ENCODE results near the gene GSTT2B. TPM values are rescaled to one million over a fixed set of nuclear protein-coding genes. Genes with fewer than 3 reads are reported as not detected.
"Not testable (repeated sequence)": the region's sequence is repeated elsewhere in the genome, so short reads cannot be mapped to it uniquely, and the experiment has no call there.

Gene GSTT2B
- polyA plus RNA-seq, 1 donor: 4.6 TPM

- H3K4me3 ChIP-seq (ENCODE audit: low read length); H3K9me3 ChIP-seq (ENCODE audit: control insufficient read depth, low read depth, low read length); H3K27ac ChIP-seq (ENCODE audit: low read length); DNase-seq; H3K4me1 ChIP-seq (ENCODE audit: control insufficient read depth, insufficient read depth, low read length); H3K27me3 ChIP-seq (ENCODE audit: control insufficient read depth, insufficient read depth, low read length): not testable (repeated sequence)
- peaks cover 22% of the 10 kb centered on the region for H3K36me3 ChIP-seq (ENCODE audit: control insufficient read depth, insufficient read depth, low read length)
- no CpG with 5 or more reads among the region's 30 CpGs for WGBS (ENCODE audit: insufficient coverage, low lambda C conversion rate)
Measured at GRCh38 chr22:23966568-23966967, 5.6 kb upstream of the GSTT2B start, which contains the start of gene DDTL. DDTL (plus strand) TSS chr22:23966888; CDS start chr22:23966915, 27 bp downstream.

GRCh38 chr22:23966094-23966493 is 5.1 kb upstream of the GSTT2B start:
- H3K27me3 ChIP-seq (ENCODE audit: control insufficient read depth, insufficient read depth, low read length); H3K4me3 ChIP-seq (ENCODE audit: low read length); H3K27ac ChIP-seq (ENCODE audit: low read length); H3K9me3 ChIP-seq (ENCODE audit: control insufficient read depth, low read depth, low read length); H3K4me1 ChIP-seq (ENCODE audit: control insufficient read depth, insufficient read depth, low read length); DNase-seq: not testable (repeated sequence)
- no CpG with 5 or more reads among the region's 18 CpGs for WGBS (ENCODE audit: insufficient coverage, low lambda C conversion rate)
- H3K36me3 ChIP-seq (ENCODE audit: control insufficient read depth, insufficient read depth, low read length): peaks cover 17% of the 10 kb centered on the region

- 13% methylated on average over 3 of the region's 12 CpGs for WGBS (ENCODE audit: insufficient coverage, low lambda C conversion rate)
- not testable (repeated sequence) for H3K27ac ChIP-seq (ENCODE audit: low read length); H3K4me1 ChIP-seq (ENCODE audit: control insufficient read depth, insufficient read depth, low read length); H3K36me3 ChIP-seq (ENCODE audit: control insufficient read depth, insufficient read depth, low read length); H3K9me3 ChIP-seq (ENCODE audit: control insufficient read depth, low read depth, low read length); H3K27me3 ChIP-seq (ENCODE audit: control insufficient read depth, insufficient read depth, low read length); H3K4me3 ChIP-seq (ENCODE audit: low read length)
- DNase-seq: peak; percentile 56 to 66
Measured at GRCh38 chr22:23956301-23956900, 4.6 kb downstream of the GSTT2B start.

- not testable (repeated sequence) for H3K4me3 ChIP-seq (ENCODE audit: low read length); H3K9me3 ChIP-seq (ENCODE audit: control insufficient read depth, low read depth, low read length); DNase-seq; H3K4me1 ChIP-seq (ENCODE audit: control insufficient read depth, insufficient read depth, low read length); H3K27me3 ChIP-seq (ENCODE audit: control insufficient read depth, insufficient read depth, low read length); H3K36me3 ChIP-seq (ENCODE audit: control insufficient read depth, insufficient read depth, low read length); H3K27ac ChIP-seq (ENCODE audit: low read length)
- WGBS (ENCODE audit: insufficient coverage, low lambda C conversion rate): no CpG with 5 or more reads among the region's 8 CpGs
Measured at GRCh38 chr22:23955886-23956285, 5.1 kb downstream of the GSTT2B start.

- no CpG with 5 or more reads among the region's 6 CpGs for WGBS (ENCODE audit: insufficient coverage, low lambda C conversion rate)
Measured at GRCh38 chr22:23954991-23955305, 6.0 kb downstream of the GSTT2B start.

GRCh38 chr22:23954193-23954990 is 6.6 kb downstream of the GSTT2B start:
- H3K27ac ChIP-seq (ENCODE audit: low read length); H3K9me3 ChIP-seq (ENCODE audit: control insufficient read depth, low read depth, low read length); H3K36me3 ChIP-seq (ENCODE audit: control insufficient read depth, insufficient read depth, low read length); H3K27me3 ChIP-seq (ENCODE audit: control insufficient read depth, insufficient read depth, low read length); DNase-seq; H3K4me1 ChIP-seq (ENCODE audit: control insufficient read depth, insufficient read depth, low read length); H3K4me3 ChIP-seq (ENCODE audit: low read length): not testable (repeated sequence)
- WGBS (ENCODE audit: insufficient coverage, low lambda C conversion rate): no CpG with 5 or more reads among the region's 8 CpGs

More at GRCh38 chr22:23954991-23955305, 6.0 kb downstream of the GSTT2B start:
- not testable (repeated sequence) for H3K4me3 ChIP-seq (ENCODE audit: low read length); H3K4me1 ChIP-seq (ENCODE audit: control insufficient read depth, insufficient read depth, low read length); H3K27me3 ChIP-seq (ENCODE audit: control insufficient read depth, insufficient read depth, low read length); H3K36me3 ChIP-seq (ENCODE audit: control insufficient read depth, insufficient read depth, low read length); DNase-seq; H3K9me3 ChIP-seq (ENCODE audit: control insufficient read depth, low read depth, low read length); H3K27ac ChIP-seq (ENCODE audit: low read length)

GRCh38 chr22:23953485-23953884 is 7.5 kb downstream of the GSTT2B start:
- H3K4me1 ChIP-seq (ENCODE audit: control insufficient read depth, insufficient read depth, low read length); H3K9me3 ChIP-seq (ENCODE audit: control insufficient read depth, low read depth, low read length); H3K4me3 ChIP-seq (ENCODE audit: low read length); H3K27ac ChIP-seq (ENCODE audit: low read length); H3K27me3 ChIP-seq (ENCODE audit: control insufficient read depth, insufficient read depth, low read length); DNase-seq; H3K36me3 ChIP-seq (ENCODE audit: control insufficient read depth, insufficient read depth, low read length): not testable (repeated sequence)
- no CpG with 5 or more reads among the region's 4 CpGs for WGBS (ENCODE audit: insufficient coverage, low lambda C conversion rate)

GRCh38 chr22:23952794-23953405 is 8.1 kb downstream of the GSTT2B start:
- not testable (repeated sequence) for H3K9me3 ChIP-seq (ENCODE audit: control insufficient read depth, low read depth, low read length); H3K36me3 ChIP-seq (ENCODE audit: control insufficient read depth, insufficient read depth, low read length); H3K27me3 ChIP-seq (ENCODE audit: control insufficient read depth, insufficient read depth, low read length); H3K4me3 ChIP-seq (ENCODE audit: low read length); H3K27ac ChIP-seq (ENCODE audit: low read length); DNase-seq; H3K4me1 ChIP-seq (ENCODE audit: control insufficient read depth, insufficient read depth, low read length)
- WGBS (ENCODE audit: insufficient coverage, low lambda C conversion rate): no CpG with 5 or more reads among the region's 11 CpGs

GRCh38 chr22:23951383-23951782 is 9.6 kb downstream of the GSTT2B start:
- WGBS (ENCODE audit: insufficient coverage, low lambda C conversion rate): no CpG with 5 or more reads among the region's 2 CpGs
- H3K4me1 ChIP-seq (ENCODE audit: control insufficient read depth, insufficient read depth, low read length); H3K36me3 ChIP-seq (ENCODE audit: control insufficient read depth, insufficient read depth, low read length); H3K4me3 ChIP-seq (ENCODE audit: low read length); H3K27ac ChIP-seq (ENCODE audit: low read length); DNase-seq; H3K27me3 ChIP-seq (ENCODE audit: control insufficient read depth, insufficient read depth, low read length); H3K9me3 ChIP-seq (ENCODE audit: control insufficient read depth, low read depth, low read length): not testable (repeated sequence)

- H3K27me3 ChIP-seq (ENCODE audit: control insufficient read depth, insufficient read depth, low read length); H3K4me1 ChIP-seq (ENCODE audit: control insufficient read depth, insufficient read depth, low read length); H3K9me3 ChIP-seq (ENCODE audit: control insufficient read depth, low read depth, low read length); H3K36me3 ChIP-seq (ENCODE audit: control insufficient read depth, insufficient read depth, low read length); DNase-seq; H3K27ac ChIP-seq (ENCODE audit: low read length); H3K4me3 ChIP-seq (ENCODE audit: low read length): not testable (repeated sequence)
- no CpG with 5 or more reads among the region's 18 CpGs for WGBS (ENCODE audit: insufficient coverage, low lambda C conversion rate)
Measured at GRCh38 chr22:23949764-23950163, 11.2 kb downstream of the GSTT2B start.

Data from large intestine (tissue), 3 donors.